SU-DHL-6 (cell line): Measurements from ENCODE around the gene NSMCE4A.

Experiments used
- CTCF ChIP-seq: fragments of 200-600 bp; sonication (generic); IDR thresholded peaks from one replicate; pipeline ENCODE4 v1.5.1; 2017; ENCODE audit warnings: antibody characterized with exemption, mild to moderate bottlenecking, low read length, moderate library complexity; ENCODE audit not compliant: insufficient read depth, poor library complexity, severe bottlenecking
- EZH2phosphoT487 ChIP-seq: fragments of 200-600 bp; sonication (generic), shearing (Covaris generic); conservative IDR thresholded peaks from 2 replicates; pipeline ENCODE4 v1.6.1; 2018; ENCODE audit warnings: mild to moderate bottlenecking, antibody characterized with exemption, low read length, moderate library complexity, mixed read lengths

- TF ChIP-seq CTCF (no peak), EZH2phosphoT487 (no peak)
Measured at GRCh38 chr10:121981346-121981745, 6.3 kb upstream of the NSMCE4A start.
